ENCODE results near the gene ADCY9.

The ADCY9 gene

DNA sequence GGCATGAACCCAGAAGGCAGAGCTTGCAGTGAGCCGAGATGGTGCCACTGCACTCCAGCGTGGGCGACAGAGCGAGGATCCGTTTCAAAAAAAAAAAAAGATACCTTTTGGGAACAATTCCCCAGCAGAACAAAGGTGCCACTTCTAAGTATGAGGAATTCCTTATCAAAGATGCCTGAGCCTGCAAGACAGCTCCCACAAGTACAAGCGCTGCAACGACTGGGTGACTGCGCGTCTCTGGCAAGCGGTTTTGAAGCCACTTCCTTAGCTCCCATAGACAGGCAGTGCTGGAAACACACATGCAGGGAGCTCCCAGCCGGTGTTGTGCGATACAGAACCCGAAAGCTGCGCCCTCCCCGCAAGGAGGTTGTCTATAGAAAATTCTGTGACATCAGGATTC, 60.5 kb downstream of the ADCY9 start:
- Histone ChIP-seq H3K9ac (ENCODE audit: low read length) (no peak overlapping the region), H3K36me3 (ENCODE audit: low read length) (no peaks in the 10 kb centered on the region), H3K4me3 (ENCODE audit: insufficient read depth, low read length, poor library complexity, severe bottlenecking) (no peak overlapping the region), H3K9me3 (ENCODE audit: insufficient read depth, low read length) (peaks cover 4% of the 10 kb centered on the region; the same call in 1 of the 2 replicates), H3K4me2 (ENCODE audit: low read depth, low read length, poor library complexity, severe bottlenecking) (no peak overlapping the region), H2AFZ (ENCODE audit: low read depth, low read length, severe bottlenecking) (no peak overlapping the region), H3K79me2 (ENCODE audit: insufficient read depth, low read length) (no peaks in the 10 kb centered on the region), H3K27me3 (ENCODE audit: low read length) (no peaks in the 10 kb centered on the region), H3K9me2 (replicated peaks; ENCODE audit: insufficient read depth, low read length) (no peaks in the 10 kb centered on the region), H3K27ac (ENCODE audit: low read depth, low read length) (no peak overlapping the region), H3F3A (ENCODE audit: insufficient read depth) (no peaks in the 10 kb centered on the region), H4K20me1 (ENCODE audit: low read depth, low read length) (no peaks in the 10 kb centered on the region)
- TF ChIP-seq EZH2phosphoT487 (conservative IDR thresholded peaks at IDR 0.05; ENCODE audit: low read length) = no peak
- TF ChIP-seq, protein P1, sequence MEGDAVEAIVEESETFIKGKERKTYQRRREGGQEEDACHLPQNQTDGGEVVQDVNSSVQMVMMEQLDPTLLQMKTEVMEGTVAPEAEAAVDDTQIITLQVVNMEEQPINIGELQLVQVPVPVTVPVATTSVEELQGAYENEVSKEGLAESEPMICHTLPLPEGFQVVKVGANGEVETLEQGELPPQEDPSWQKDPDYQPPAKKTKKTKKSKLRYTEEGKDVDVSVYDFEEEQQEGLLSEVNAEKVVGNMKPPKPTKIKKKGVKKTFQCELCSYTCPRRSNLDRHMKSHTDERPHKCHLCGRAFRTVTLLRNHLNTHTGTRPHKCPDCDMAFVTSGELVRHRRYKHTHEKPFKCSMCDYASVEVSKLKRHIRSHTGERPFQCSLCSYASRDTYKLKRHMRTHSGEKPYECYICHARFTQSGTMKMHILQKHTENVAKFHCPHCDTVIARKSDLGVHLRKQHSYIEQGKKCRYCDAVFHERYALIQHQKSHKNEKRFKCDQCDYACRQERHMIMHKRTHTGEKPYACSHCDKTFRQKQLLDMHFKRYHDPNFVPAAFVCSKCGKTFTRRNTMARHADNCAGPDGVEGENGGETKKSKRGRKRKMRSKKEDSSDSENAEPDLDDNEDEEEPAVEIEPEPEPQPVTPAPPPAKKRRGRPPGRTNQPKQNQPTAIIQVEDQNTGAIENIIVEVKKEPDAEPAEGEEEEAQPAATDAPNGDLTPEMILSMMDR (IDR thresholded peaks at IDR 0.05; ENCODE audit: insufficient read depth, low read length, poor library complexity, severe bottlenecking) = no peak

DNA sequence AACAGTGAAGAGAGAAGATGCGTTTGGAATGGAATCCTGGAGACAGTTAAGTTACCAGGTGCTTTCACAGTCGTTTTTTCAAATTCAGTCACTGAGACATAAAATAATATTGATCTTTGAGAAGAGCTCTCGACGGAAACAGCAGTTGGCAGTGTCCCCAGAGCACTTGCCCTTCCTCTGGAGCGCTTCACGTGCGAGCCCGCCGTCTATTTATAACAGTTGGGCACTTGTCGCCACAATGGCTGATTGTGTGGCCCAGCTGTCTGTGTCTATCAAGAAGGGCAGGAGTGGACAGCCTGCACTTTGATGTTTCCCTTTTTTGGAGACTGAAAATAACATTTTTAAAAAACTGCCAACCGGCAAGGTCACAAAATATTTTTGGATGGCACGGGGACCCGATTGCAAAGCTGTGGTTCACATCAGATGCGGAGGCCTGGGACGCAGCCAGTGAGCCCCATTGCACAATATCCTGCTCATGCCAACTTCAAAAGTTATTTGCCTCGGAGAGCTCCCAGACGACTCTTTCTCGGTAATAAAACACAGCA, 62.9 kb downstream of the ADCY9 start:
- Histone ChIP-seq H3K27me3 (ENCODE audit: low read length) (no peaks in the 10 kb centered on the region), H3K27ac (ENCODE audit: low read depth, low read length) (no peak overlapping the region), H3K9me3 (ENCODE audit: insufficient read depth, low read length) (no peaks in the 10 kb centered on the region), H3K9me2 (replicated peaks; ENCODE audit: insufficient read depth, low read length) (no peaks in the 10 kb centered on the region), H4K20me1 (ENCODE audit: low read depth, low read length) (no peaks in the 10 kb centered on the region), H3K4me2 (ENCODE audit: low read depth, low read length, poor library complexity, severe bottlenecking) (no peak overlapping the region), H3F3A (ENCODE audit: insufficient read depth) (no peaks in the 10 kb centered on the region), H3K4me3 (ENCODE audit: insufficient read depth, low read length, poor library complexity, severe bottlenecking) (no peak overlapping the region), H3K9ac (ENCODE audit: low read length) (no peak overlapping the region), H3K79me2 (ENCODE audit: insufficient read depth, low read length) (no peaks in the 10 kb centered on the region), H2AFZ (ENCODE audit: low read depth, low read length, severe bottlenecking) (no peak overlapping the region), H3K36me3 (ENCODE audit: low read length) (no peaks in the 10 kb centered on the region)
- TF ChIP-seq EZH2phosphoT487 (conservative IDR thresholded peaks at IDR 0.05; ENCODE audit: low read length) = no peak
- TF ChIP-seq, protein P1 (IDR thresholded peaks at IDR 0.05; ENCODE audit: insufficient read depth, low read length, poor library complexity, severe bottlenecking) = no peak

DNA sequence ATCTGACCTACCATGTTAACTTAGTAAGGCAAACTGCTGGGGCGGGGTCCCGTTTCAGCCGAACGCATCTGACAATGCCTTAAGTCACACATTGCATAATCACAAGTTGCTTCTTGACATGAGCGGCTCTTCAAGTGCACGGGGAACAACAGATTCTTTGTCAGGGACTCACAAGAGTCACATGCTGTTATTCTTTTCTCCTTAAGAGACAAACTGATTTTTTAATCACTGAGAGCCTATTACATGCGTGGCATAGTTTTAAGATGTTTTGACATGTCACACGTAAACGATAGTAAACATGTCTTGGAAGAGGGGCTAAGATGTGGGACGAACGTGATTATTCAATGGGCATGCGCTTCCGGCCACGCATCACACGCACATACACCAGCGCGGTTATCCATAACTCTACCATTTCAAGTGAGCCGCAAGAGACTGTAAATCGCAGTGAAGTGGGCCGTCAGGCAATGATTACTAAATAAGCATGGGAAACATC, 63.4 kb downstream of the ADCY9 start:
- Histone ChIP-seq H3K9me2 (replicated peaks; ENCODE audit: insufficient read depth, low read length) (no peaks in the 10 kb centered on the region), H3K9me3 (ENCODE audit: insufficient read depth, low read length) (no peaks in the 10 kb centered on the region), H3F3A (ENCODE audit: insufficient read depth) (no peaks in the 10 kb centered on the region), H3K4me3 (ENCODE audit: insufficient read depth, low read length, poor library complexity, severe bottlenecking) (no peak overlapping the region), H4K20me1 (ENCODE audit: low read depth, low read length) (no peaks in the 10 kb centered on the region), H2AFZ (ENCODE audit: low read depth, low read length, severe bottlenecking) (no peak overlapping the region), H3K27ac (ENCODE audit: low read depth, low read length) (no peak overlapping the region), H3K79me2 (ENCODE audit: insufficient read depth, low read length) (no peaks in the 10 kb centered on the region), H3K9ac (ENCODE audit: low read length) (no peak overlapping the region), H3K36me3 (ENCODE audit: low read length) (no peaks in the 10 kb centered on the region), H3K27me3 (ENCODE audit: low read length) (no peaks in the 10 kb centered on the region), H3K4me2 (ENCODE audit: low read depth, low read length, poor library complexity, severe bottlenecking) (no peak overlapping the region)
- no peak for TF ChIP-seq EZH2phosphoT487 (conservative IDR thresholded peaks at IDR 0.05; ENCODE audit: low read length)
- TF ChIP-seq, protein P1 (IDR thresholded peaks at IDR 0.05; ENCODE audit: insufficient read depth, low read length, poor library complexity, severe bottlenecking) = no peak

Measured in SU-DHL-6 (cell line).